KMS-11 (cell line): Measurements from ENCODE around the gene DSTYK.

Experiments used
- H2AFZ ChIP-seq: fragments of 200-600 bp; sonication (generic); 2 replicates; pipeline ENCODE4 v1.6.1; 2016; ENCODE audit warnings: antibody characterized with exemption, mixed run types, low read depth
- H3K27ac ChIP-seq: fragments of 200-600 bp; sonication (generic); 2 replicates; pipeline ENCODE4 v1.6.1; 2016; ENCODE audit warnings: mild to moderate bottlenecking, mixed run types
- H3K27me3 ChIP-seq: fragments of 200-600 bp; sonication (generic); 2 replicates; pipeline ENCODE4 v1.6.1; 2017; ENCODE audit warnings: mild to moderate bottlenecking, low read depth, mixed run types, moderate library complexity; ENCODE audit not compliant: insufficient read depth
- H3K36me3 ChIP-seq: fragments of 200-600 bp; sonication (generic); 2 replicates; pipeline ENCODE4 v1.6.1; 2017; ENCODE audit warnings: mild to moderate bottlenecking, mixed run types; ENCODE audit not compliant: insufficient read depth
- H3K4me1 ChIP-seq: fragments of 200-600 bp; sonication (generic); 2 replicates; pipeline ENCODE4 v1.6.1; 2016; ENCODE audit warnings: mild to moderate bottlenecking, low read depth, mixed run types; ENCODE audit not compliant: poor library complexity, severe bottlenecking
- H3K4me2 ChIP-seq: fragments of 200-600 bp; sonication (generic); 2 replicates; pipeline ENCODE4 v1.7.0; 2016; ENCODE audit warnings: mild to moderate bottlenecking, mixed run types
- H3K4me3 ChIP-seq: fragments of 200-600 bp; sonication (generic); IDR thresholded peaks from 2 replicates; pipeline ENCODE4 v1.6.1; 2017; ENCODE audit warnings: low read depth, low read length, mixed read lengths; ENCODE audit not compliant: insufficient read depth
- H3K79me2 ChIP-seq: fragments of 200-600 bp; sonication (generic); 2 replicates; pipeline ENCODE4 v1.6.1; 2016; ENCODE audit warnings: low read depth, mixed run types; ENCODE audit not compliant: insufficient read depth
- H3K9ac ChIP-seq: fragments of 200-600 bp; sonication (generic); 2 replicates; pipeline ENCODE4 v1.6.1; 2016; ENCODE audit warnings: mild to moderate bottlenecking, mixed run types
- H4K20me1 ChIP-seq: fragments of 200-600 bp; sonication (generic); 2 replicates; pipeline ENCODE4 v1.6.1; 2016; ENCODE audit warnings: mild to moderate bottlenecking, mixed run types; ENCODE audit not compliant: insufficient read depth
- TF ChIP-seq, protein P1 (sequence below): fragments of 200-600 bp; sonication (generic); conservative IDR thresholded peaks from 2 replicates; pipeline ENCODE4 v1.6.1; 2017; ENCODE audit warnings: low read depth, mild to moderate bottlenecking, antibody characterized with exemption, low read length, moderate library complexity, mixed read lengths

DSTYK gene

DNA sequence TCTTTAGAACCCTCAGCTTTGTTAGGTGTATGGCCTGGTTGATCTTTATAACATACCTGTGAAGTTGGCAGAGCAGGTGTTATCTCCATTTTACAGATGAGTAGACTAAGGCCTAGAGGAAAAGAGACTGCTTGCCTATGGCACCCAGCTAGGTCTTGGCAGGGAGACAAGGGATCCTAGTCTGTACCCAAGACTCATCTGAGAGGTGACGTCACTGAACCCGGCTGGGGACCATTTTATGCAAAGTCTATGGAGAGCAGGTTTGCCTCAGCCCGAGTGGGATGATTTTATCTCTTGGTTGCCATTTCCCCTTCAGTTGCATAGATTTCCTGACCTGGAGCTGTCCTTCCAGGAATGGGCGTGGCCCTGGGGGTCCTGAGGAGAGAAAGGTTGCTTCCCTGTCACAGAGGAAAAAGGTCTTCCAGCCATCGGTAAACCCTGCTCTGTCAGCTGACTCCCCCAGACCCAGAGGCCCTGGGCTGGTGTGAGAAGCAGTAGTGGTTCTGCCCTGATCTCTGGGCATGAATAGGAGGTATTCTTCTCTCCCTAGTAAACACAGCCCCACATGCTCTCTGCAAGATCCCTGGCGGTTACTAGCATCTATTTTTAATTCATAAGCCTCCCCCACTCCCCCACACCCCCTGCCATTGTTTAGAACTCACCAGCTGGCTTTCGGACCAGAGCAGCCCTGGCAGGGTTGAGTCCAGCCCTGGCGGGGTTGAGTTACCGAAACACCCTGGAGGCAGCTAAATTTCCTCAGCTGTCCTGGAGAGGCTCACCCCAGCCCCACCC is 35.8 kb upstream of the DSTYK start:
- Histone ChIP-seq H3K79me2 (no peaks in the 10 kb centered on the region; the same call in 1 of the 2 replicates), H3K4me2 (peak overlapping the region; percentile 86), H2AFZ (no peak overlapping the region), H3K27me3 (no peaks in the 10 kb centered on the region), H3K27ac (peak overlapping the region; percentile 60), H3K4me3 (peak overlapping the region; percentile 41), H3K4me1 (peaks cover 94% of the 10 kb centered on the region), H3K9ac (peak overlapping the region; percentile 27; the same call in 1 of the 2 replicates), H4K20me1 (no peaks in the 10 kb centered on the region), H3K36me3 (no peaks in the 10 kb centered on the region)
- TF ChIP-seq, protein P1, sequence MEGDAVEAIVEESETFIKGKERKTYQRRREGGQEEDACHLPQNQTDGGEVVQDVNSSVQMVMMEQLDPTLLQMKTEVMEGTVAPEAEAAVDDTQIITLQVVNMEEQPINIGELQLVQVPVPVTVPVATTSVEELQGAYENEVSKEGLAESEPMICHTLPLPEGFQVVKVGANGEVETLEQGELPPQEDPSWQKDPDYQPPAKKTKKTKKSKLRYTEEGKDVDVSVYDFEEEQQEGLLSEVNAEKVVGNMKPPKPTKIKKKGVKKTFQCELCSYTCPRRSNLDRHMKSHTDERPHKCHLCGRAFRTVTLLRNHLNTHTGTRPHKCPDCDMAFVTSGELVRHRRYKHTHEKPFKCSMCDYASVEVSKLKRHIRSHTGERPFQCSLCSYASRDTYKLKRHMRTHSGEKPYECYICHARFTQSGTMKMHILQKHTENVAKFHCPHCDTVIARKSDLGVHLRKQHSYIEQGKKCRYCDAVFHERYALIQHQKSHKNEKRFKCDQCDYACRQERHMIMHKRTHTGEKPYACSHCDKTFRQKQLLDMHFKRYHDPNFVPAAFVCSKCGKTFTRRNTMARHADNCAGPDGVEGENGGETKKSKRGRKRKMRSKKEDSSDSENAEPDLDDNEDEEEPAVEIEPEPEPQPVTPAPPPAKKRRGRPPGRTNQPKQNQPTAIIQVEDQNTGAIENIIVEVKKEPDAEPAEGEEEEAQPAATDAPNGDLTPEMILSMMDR: no peak

DNA sequence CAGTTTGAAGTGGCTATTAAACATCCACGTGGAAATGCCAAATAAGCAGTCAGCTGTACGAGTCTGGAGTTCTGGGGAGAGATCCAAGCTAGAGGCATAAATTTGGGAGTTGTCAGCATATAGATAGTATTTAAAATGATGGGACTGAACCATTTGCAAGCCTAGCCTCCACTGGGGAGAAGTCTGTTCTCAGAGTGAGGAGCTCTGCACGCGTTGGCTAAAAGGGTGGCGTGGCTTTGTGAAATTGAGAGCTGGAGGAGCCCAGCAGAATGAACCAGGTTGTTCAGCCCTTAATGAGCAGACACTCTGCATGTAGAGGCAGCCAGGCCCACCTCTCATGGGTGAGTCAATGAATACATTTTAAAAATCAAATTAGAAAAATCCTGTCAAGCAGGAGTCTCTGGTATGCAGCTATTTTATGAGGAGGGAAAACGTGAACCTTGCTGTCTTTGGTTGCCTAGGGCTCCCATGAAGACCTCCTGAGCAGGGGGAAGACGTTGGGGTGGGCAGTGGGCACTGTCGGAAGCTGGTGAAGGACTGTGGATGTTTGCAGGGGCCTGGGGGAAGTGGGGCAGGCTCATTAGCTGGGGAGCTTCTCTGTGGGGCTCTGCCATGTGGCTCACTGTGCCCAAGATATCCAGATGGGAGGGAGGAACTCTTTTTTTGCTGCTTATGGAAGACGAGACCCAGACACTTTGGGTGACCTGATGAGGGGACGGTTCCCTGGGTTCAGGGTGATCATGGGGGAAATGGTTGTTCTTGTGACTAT is 35.0 kb upstream of the DSTYK start:
- Histone ChIP-seq H3K4me3 (no peak overlapping the region), H3K27me3 (no peaks in the 10 kb centered on the region), H3K79me2 (no peaks in the 10 kb centered on the region; the same call in 1 of the 2 replicates), H3K36me3 (no peaks in the 10 kb centered on the region), H3K27ac (peak overlapping the region; percentile 60), H3K4me1 (peaks cover 89% of the 10 kb centered on the region), H3K9ac (peak overlapping the region; percentile 27; the same call in 1 of the 2 replicates), H2AFZ (no peak overlapping the region), H4K20me1 (no peaks in the 10 kb centered on the region), H3K4me2 (peak overlapping the region; percentile 86)
- TF ChIP-seq, protein P1: no peak

DNA sequence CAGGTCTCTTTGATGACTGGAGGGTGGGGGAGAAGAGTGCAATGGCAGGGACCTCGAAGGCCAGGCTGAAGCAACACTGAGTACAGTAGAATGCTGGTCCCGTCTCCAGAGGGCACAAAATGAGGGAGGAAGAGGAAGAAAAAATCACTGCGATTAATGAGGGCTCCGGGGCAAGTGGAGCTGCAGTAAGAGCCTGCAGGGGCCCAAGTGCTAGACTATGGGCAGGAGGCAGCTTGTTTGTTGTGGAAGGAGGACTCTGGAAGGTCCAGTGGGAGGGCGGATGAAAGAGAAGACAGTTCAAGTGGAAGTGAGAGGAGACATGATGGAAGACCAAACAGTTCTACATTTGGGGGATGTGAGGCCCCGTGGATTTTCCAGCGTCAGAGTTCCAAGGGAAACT is 33.6 kb upstream of the DSTYK start:
- Histone ChIP-seq H3K4me1 (peaks cover 81% of the 10 kb centered on the region), H4K20me1 (no peaks in the 10 kb centered on the region), H3K27me3 (no peaks in the 10 kb centered on the region), H3K4me2 (peak overlapping the region; percentile 41), H3K4me3 (no peak overlapping the region), H3K27ac (no peak overlapping the region), H3K79me2 (no peaks in the 10 kb centered on the region; the same call in 1 of the 2 replicates), H3K9ac (no peak overlapping the region), H3K36me3 (no peaks in the 10 kb centered on the region), H2AFZ (no peak overlapping the region)
- TF ChIP-seq, protein P1: no peak

DNA sequence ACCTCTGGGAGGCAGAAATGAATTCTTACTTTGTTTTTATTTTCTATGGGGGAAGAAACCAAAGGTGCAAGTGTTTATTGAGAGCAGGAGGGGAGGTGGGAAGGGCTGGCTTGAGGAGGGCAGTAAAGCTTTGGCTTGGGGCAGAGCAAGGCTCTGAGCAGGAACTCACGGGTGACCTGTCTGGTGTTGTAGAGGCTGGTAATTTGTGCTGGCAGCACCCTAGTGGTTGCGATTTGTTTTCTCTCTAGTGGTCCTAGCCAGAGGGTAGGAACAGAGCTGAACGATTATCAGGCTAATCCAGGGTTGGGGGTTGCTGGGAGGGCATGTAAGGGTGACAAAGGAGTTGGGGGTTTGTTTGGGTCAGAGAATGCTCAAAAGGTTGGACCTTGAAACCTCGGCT is 32.9 kb upstream of the DSTYK start:
- Histone ChIP-seq H3K4me2 (peak overlapping the region; percentile 41; the same call in 1 of the 2 replicates), H3K4me3 (no peak overlapping the region), H3K27ac (no peak overlapping the region), H2AFZ (no peak overlapping the region), H3K9ac (no peak overlapping the region), H3K4me1 (peaks cover 81% of the 10 kb centered on the region), H3K36me3 (no peaks in the 10 kb centered on the region), H3K27me3 (no peaks in the 10 kb centered on the region), H4K20me1 (no peaks in the 10 kb centered on the region), H3K79me2 (no peaks in the 10 kb centered on the region)
- TF ChIP-seq, protein P1: no peak
